ENCODE measurements around the gene FBXO41.

FBXO41 gene

GRCh38 chr2:73250872-73251846, 33.1 kb downstream of the FBXO41 start:
- DNase-seq (ENCODE audit: extremely low read depth, low read depth) = no peak
- TF ChIP-seq CTCF (IDR thresholded peaks at IDR 0.05; ENCODE audit: low read depth, low read length) = no peak

DNA sequence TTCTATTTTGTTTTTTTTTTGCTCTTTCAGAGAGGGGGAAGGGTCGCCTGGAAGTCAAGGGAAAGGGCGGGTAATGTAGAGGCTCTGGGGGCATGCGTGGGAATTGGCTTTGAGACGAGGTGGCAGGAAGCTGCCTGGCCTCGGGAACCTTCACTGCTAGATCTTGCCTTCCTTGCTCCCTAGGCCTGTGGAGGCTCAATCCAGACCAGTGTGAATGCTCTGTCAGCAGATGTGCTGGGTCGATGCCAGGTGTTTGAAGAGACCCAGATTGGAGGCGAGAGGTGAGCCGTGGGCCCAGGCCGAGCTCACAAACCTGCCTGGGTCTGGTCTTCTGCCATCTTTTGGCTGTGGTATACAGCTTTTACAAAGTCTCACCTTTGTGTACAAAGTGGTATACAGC, 34.6 kb downstream of the FBXO41 start:
- TF ChIP-seq CTCF (IDR thresholded peaks at IDR 0.05; ENCODE audit: low read depth, low read length) = no peak
- DNase-seq (ENCODE audit: extremely low read depth, low read depth) = no peak

DNA sequence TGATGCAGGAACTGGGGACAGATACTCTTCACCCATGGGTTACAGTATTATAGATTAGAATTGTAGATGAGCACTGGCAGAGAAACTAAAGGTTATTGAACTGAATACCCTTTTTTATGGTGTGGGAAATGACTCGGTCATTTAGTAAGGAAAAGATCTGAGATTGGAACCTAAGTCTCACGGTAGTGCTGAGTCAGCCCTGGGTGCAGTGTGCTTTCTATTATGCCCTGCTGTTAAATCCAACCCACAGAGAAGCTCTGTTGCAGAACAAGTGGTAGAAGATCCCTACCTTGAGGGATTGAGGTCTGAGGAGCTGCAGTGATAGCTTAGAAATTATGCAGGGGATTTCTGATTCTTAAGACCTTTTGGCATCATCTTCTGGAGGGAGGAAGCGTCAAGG, 37.4 kb downstream of the FBXO41 start:
- TF ChIP-seq CTCF (IDR thresholded peaks at IDR 0.05; ENCODE audit: low read depth, low read length) = no peak
- DNase-seq (ENCODE audit: extremely low read depth, low read depth) = no peak

- DNase-seq (ENCODE audit: extremely low read depth, low read depth) = no peak
- TF ChIP-seq CTCF (IDR thresholded peaks at IDR 0.05; ENCODE audit: low read depth, low read length) = no peak
Measured at GRCh38 chr2:73244580-73244979, 39.7 kb downstream of the FBXO41 start.

DNA sequence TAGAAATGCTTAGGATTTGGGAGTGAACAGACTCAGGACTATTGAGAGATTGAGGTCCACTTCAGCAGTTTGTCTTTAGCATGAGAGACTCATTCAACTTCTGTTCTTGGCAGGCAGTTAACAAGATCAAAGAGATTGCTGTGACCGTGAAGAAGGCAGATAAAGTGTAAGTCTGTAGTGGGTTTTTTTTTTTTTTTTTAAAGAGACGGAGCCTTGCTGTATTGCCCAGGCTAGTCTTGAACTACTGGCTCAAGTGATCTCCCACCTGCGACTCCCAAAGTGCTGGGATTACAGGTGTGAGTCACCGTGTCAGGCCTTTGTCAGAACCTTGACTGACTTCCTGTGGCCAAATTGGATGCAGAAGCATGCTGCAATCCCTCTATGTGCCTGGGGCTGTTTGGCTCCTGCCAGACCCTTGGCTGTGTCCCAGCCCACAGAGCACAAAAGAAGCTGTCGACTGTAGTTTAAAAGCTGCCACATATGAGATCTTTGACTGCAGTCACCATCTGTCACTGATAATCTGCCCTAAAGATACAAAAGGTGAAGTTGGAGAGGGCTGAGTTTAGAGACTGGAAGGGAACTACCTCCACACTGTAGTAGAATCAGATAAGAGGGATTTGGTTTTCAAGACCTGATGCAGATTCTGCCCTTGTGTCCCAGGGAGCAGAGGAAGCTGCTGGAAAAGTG, 40.3 kb downstream of the FBXO41 start:
- DNase-seq (ENCODE audit: extremely low read depth, low read depth) = peak; percentile 52
- no peak for TF ChIP-seq CTCF (IDR thresholded peaks at IDR 0.05; ENCODE audit: low read depth, low read length)

- no peak for TF ChIP-seq CTCF (IDR thresholded peaks at IDR 0.05; ENCODE audit: low read depth, low read length)
- no peak for DNase-seq (ENCODE audit: extremely low read depth, low read depth)
Measured at GRCh38 chr2:73239776-73240175, 44.5 kb downstream of the FBXO41 start.

DNA sequence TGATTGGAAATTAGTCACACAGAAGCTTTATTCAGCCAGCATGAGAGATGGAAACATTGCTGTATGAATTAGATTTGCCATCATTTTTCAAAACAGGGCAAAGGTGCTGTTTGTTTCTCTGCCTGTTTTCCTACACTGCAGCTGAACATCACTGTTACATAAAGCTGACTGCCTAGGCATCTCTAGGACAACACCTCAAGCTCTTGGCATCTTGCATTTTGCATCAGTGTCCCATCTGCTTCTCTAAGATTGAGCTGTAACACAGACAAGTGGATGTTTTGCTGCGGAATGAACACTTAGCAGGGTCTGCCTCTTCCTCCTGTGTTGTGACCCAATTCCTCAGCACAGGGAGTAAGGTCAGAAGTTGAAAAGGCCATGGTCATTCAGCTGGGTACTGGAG, 45.3 kb downstream of the FBXO41 start:
- TF ChIP-seq CTCF (IDR thresholded peaks at IDR 0.05; ENCODE audit: low read depth, low read length) = no peak
- no peak for DNase-seq (ENCODE audit: extremely low read depth, low read depth)

Data from AG09319 (cell line).